C4-2B (cell line): ENCODE measurements around the gene FABP3.

Experiments used
- CTCF ChIP-seq: fragments of 450-650 bp; conservative IDR thresholded peaks from 2 replicates; pipeline ENCODE4 v1.5.1; 2017; ENCODE audit warnings: mild to moderate bottlenecking
- ZFX ChIP-seq: fragments of 450-650 bp; IDR thresholded peaks from 2 replicates; pipeline ENCODE4 v1.6.1; 2017

DNA sequence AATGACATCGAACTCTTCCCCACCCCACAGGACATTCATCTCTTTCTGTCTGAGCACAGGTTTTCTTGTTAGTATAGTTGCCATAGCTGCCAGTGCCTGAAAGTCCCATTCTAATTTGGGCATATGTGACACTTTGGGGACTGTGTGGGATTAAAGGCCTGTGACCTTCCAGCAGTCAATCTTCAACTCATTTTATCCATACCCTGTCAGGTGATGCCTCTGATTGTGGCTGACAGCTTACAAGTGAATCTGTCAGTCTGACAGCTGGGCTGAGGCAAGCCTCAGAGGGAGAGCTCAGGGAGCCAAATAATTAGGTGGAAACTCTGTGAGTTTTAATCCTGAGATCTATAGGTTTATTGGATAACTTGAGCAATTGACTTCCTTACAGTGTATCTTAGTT, 46.4 kb downstream of the FABP3 start:
- TF ChIP-seq CTCF (no peak), ZFX (no peak)
